ENCODE measurements around the gene SND1.

- no peak for TF ChIP-seq CTCF (IDR thresholded peaks at IDR 0.05 in 8 of 11, conservative IDR thresholded peaks at IDR 0.05 in 3 of 11)
- TF ChIP-seq POLR2AphosphoS5 (IDR thresholded peaks at IDR 0.05) = no peak
These were observed 210.5 kb downstream of the SND1 start for GRCh38 chr7:127862525-127862924.
